HepG2 (cell line): ENCODE data around the gene SLC25A15. TPM values are rescaled to one million over a fixed set of nuclear protein-coding genes. Genes with fewer than 3 reads are reported as not detected.

Experiments used
- CBX5 ChIP-seq: sonication (generic); formaldehyde crosslinking; IDR thresholded peaks from 2 replicates; pipeline ENCODE4 v1.4.0; 2020; ENCODE audit warnings: missing genetic modification reagents, borderline replicate concordance
- CHCHD3 ChIP-seq: sonication (generic); formaldehyde crosslinking; IDR thresholded peaks from 2 replicates; pipeline ENCODE4 v1.8.0; 2022; ENCODE audit warnings: mild to moderate bottlenecking, missing genetic modification reagents, moderate library complexity
- NFE2L1 ChIP-seq: sonication (generic); formaldehyde crosslinking; IDR thresholded peaks from 2 replicates; pipeline ENCODE4 v1.4.0; 2020; ENCODE audit warnings: missing genetic modification reagents, mild to moderate bottlenecking, borderline replicate concordance
- NR3C1 ChIP-seq: sonication (generic); formaldehyde crosslinking; IDR thresholded peaks from 2 replicates; pipeline ENCODE4 v1.4.0; 2020; ENCODE audit warnings: missing genetic modification reagents
- ONECUT2 ChIP-seq: sonication (generic); formaldehyde crosslinking; IDR thresholded peaks from 2 replicates; pipeline ENCODE4 v1.4.0; 2020; ENCODE audit warnings: missing genetic modification reagents
- RARA ChIP-seq: IDR thresholded peaks from 2 replicates; pipeline ENCODE4 v1.6.1; 2016; ENCODE audit warnings: missing genetic modification reagents, missing compliant biosample characterization
- RFX1 ChIP-seq: fragments of 450-650 bp; IDR thresholded peaks from 2 replicates; pipeline ENCODE4 v1.6.1; 2017
- RFX5 ChIP-seq: IDR thresholded peaks from 2 replicates; pipeline ENCODE4 v1.6.1; 2011; ENCODE audit warnings: low read depth, low read length, improper control_type of control experiment
- TBL1XR1 ChIP-seq: fragments of 150-350 bp; IDR thresholded peaks from 2 replicates; pipeline ENCODE4 v1.6.1; 2014; ENCODE audit warnings: borderline replicate concordance, low read length; ENCODE audit not compliant: partially characterized antibody
- TP53 ChIP-seq: sonication (generic); formaldehyde crosslinking; conservative IDR thresholded peaks from 2 replicates; pipeline ENCODE4 v1.4.0; 2020; ENCODE audit warnings: missing genetic modification reagents
- ZBTB1 ChIP-seq: sonication (generic); formaldehyde crosslinking; IDR thresholded peaks from 2 replicates; pipeline ENCODE4 v1.4.0; 2020; ENCODE audit warnings: missing genetic modification reagents, borderline replicate concordance
- ZC3H4 ChIP-seq: sonication (generic); formaldehyde crosslinking; IDR thresholded peaks from 2 replicates; pipeline ENCODE4 v1.4.0; 2020; ENCODE audit warnings: missing genetic modification reagents, borderline replicate concordance
- ZFP1 ChIP-seq: IDR thresholded peaks from 2 replicates; pipeline ENCODE4 v1.6.1; 2016
- ZFP62 ChIP-seq: sonication (generic); formaldehyde crosslinking; IDR thresholded peaks from 2 replicates; pipeline ENCODE4 v1.4.0; 2020; ENCODE audit warnings: missing genetic modification reagents
- ZNF230 ChIP-seq: sonication (generic); formaldehyde crosslinking; IDR thresholded peaks from 2 replicates; pipeline ENCODE4 v1.4.0; 2020; ENCODE audit warnings: mild to moderate bottlenecking, missing genetic modification reagents
- ZNF282 ChIP-seq: fragments of 450-650 bp; IDR thresholded peaks from 2 replicates; pipeline ENCODE4 v1.6.1; 2018; ENCODE audit not compliant: partially characterized antibody
- ZNF446 ChIP-seq: sonication (generic); formaldehyde crosslinking; IDR thresholded peaks from 2 replicates; pipeline ENCODE4 v1.5.0; 2020; ENCODE audit warnings: mild to moderate bottlenecking, missing genetic modification reagents
- ZNF546 ChIP-seq: sonication (generic); formaldehyde crosslinking; conservative IDR thresholded peaks from 2 replicates; pipeline ENCODE4 v1.8.1; 2023; ENCODE audit warnings: mild to moderate bottlenecking, missing genetic modification reagents
- ZNF550 ChIP-seq: sonication (generic); formaldehyde crosslinking; IDR thresholded peaks from 2 replicates; pipeline ENCODE4 v1.4.0; 2020; ENCODE audit warnings: mild to moderate bottlenecking, missing genetic modification reagents, borderline replicate concordance
- ZNF570 ChIP-seq: sonication (generic); formaldehyde crosslinking; IDR thresholded peaks from 2 replicates; pipeline ENCODE4 v1.4.0; 2020; ENCODE audit warnings: mild to moderate bottlenecking, missing genetic modification reagents, borderline replicate concordance
- ZNF772 ChIP-seq: sonication (generic); formaldehyde crosslinking; IDR thresholded peaks from 2 replicates; pipeline ENCODE4 v1.5.0; 2020; ENCODE audit warnings: mild to moderate bottlenecking, missing genetic modification reagents
- ZNF816 ChIP-seq: sonication (generic); formaldehyde crosslinking; IDR thresholded peaks from 2 replicates; pipeline ENCODE4 v1.8.0; 2022; ENCODE audit warnings: missing genetic modification reagents, mild to moderate bottlenecking, borderline replicate concordance
- polyA plus RNA-seq, 8 experiments: library from polyadenylated mRNA; depleted of rRNA in 3 of 8; stranded (reverse) in 7 of 8; unstranded in 1 of 8; fragments of >200 nt; fragmentation: Illumina TruSeq in 4 of 8; extraction: Trizol in 4 of 8; gene quantifications; 2 replicates each; pipeline versions ENCODE4 v1.2.1 to v1.2.3, GENCODE V29; 2011 to 2016; ENCODE audit warnings: low read depth in 4 of 8, missing spikeins in 1 of 8, mixed read lengths in 1 of 8; ENCODE audit not compliant: insufficient read depth in 1 of 8
- total RNA-seq, 5 experiments: library from RNA; depleted of rRNA; stranded (reverse); fragments of >200 nt; fragmentation: Illumina TruSeq; extraction: Trizol; gene quantifications; 2 replicates each; pipeline ENCODE4 v1.2.3, GENCODE V29; 2016; ENCODE audit warnings: low read depth in 1 of 5
- TF ChIP-seq, protein P1 (sequence below): sonication (generic); formaldehyde crosslinking; IDR thresholded peaks from 2 replicates; pipeline ENCODE4 v1.4.0; 2020; ENCODE audit warnings: missing genetic modification reagents, borderline replicate concordance
- TF ChIP-seq, protein P2 (sequence below): sonication (generic); formaldehyde crosslinking; IDR thresholded peaks from 2 replicates; pipeline ENCODE4 v1.4.0; 2020; ENCODE audit warnings: low read depth, mild to moderate bottlenecking, missing genetic modification reagents

Gene SLC25A15
- total and polyA plus RNA-seq, 2 of the 13 experiments (the other 11 are each of a cell fraction or from before 2014, with no cell fraction given), result 17.3 to 39.1 TPM

DNA sequence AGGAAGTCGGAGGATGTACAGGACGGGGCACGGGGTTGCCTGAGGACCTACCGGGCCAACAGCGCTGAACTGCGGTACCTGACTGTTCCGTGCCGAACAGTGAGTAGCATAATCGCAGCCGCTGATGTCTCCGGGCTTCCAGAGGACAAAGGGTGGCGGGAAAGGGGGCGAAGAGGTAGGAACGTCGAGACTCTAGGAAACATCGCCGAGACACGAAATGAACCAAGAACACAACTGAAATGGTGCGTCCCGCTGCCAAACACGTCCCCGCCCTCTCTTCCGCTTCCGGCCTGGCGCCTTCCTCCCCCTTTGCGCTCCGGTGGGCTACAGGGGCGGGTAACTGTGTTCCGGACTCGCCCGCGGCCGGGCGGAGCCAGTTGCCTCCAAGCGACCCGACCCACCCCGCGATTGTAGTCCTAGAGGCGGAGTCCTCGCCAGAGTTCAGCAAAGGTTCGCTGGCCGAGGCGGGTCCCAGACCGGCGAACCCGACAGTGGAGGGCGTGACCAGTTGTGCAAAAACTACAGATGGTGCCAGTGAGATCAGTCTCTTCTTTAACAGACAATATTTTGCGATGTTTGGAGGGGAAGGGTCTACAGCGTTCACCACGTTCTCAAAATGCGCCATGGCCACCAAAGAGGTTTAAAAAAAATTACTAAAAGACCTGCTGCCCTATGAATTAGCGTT is 18.3 kb upstream of the SLC25A15 start, which contains the start of gene MRPS31 (continued):
- TF ChIP-seq ZNF282 (no peak), RFX1 (no peak), ONECUT2 (CRISPR knock-in tag) (no peak), ZNF546 (CRISPR knock-in tag) (no peak), ZNF570 (CRISPR knock-in tag) (no peak), ZFP62 (CRISPR knock-in tag) (no peak), CBX5 (peak; percentile 99), RFX5 (0 out of 2 replicates have a peak, but pooled peaks have one; percentile 20), TP53 (CRISPR knock-in tag) (peak; percentile 74; the same call in 1 of the 2 replicates), ZC3H4 (CRISPR knock-in tag) (peak; percentile 59; the same call in 1 of the 2 replicates), NFE2L1 (no peak), ZNF446 (no peak), ZNF550 (CRISPR knock-in tag) (peak; percentile 52; the same call in 1 of the 2 replicates), RARA (CRISPR knock-in tag) (peak; percentile 93), CHCHD3 (no peak), ZNF230 (CRISPR knock-in tag) (peak; percentile 73; the same call in 1 of the 2 replicates), ZFP1 (no peak), ZNF772 (CRISPR knock-in tag) (peak; percentile 94), ZBTB1 (CRISPR knock-in tag) (peak; percentile 17; the same call in 1 of the 2 replicates), NR3C1 (CRISPR knock-in tag) (no peak), ZNF816 (CRISPR knock-in tag) (no peak), TBL1XR1 (peak; percentile 92)
- TF ChIP-seq, protein P1, sequence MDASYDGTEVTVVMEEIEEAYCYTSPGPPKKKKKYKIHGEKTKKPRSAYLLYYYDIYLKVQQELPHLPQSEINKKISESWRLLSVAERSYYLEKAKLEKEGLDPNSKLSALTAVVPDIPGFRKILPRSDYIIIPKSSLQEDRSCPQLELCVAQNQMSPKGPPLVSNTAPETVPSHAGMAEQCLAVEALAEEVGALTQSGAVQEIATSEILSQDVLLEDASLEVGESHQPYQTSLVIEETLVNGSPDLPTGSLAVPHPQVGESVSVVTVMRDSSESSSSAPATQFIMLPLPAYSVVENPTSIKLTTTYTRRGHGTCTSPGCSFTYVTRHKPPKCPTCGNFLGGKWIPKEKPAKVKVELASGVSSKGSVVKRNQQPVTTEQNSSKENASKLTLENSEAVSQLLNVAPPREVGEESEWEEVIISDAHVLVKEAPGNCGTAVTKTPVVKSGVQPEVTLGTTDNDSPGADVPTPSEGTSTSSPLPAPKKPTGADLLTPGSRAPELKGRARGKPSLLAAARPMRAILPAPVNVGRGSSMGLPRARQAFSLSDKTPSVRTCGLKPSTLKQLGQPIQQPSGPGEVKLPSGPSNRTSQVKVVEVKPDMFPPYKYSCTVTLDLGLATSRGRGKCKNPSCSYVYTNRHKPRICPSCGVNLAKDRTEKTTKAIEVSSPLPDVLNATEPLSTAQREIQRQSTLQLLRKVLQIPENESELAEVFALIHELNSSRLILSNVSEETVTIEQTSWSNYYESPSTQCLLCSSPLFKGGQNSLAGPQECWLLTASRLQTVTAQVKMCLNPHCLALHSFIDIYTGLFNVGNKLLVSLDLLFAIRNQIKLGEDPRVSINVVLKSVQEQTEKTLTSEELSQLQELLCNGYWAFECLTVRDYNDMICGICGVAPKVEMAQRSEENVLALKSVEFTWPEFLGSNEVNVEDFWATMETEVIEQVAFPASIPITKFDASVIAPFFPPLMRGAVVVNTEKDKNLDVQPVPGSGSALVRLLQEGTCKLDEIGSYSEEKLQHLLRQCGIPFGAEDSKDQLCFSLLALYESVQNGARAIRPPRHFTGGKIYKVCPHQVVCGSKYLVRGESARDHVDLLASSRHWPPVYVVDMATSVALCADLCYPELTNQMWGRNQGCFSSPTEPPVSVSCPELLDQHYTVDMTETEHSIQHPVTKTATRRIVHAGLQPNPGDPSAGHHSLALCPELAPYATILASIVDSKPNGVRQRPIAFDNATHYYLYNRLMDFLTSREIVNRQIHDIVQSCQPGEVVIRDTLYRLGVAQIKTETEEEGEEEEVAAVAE (CRISPR knock-in tag), result peak; percentile 86
- TF ChIP-seq, protein P2, sequence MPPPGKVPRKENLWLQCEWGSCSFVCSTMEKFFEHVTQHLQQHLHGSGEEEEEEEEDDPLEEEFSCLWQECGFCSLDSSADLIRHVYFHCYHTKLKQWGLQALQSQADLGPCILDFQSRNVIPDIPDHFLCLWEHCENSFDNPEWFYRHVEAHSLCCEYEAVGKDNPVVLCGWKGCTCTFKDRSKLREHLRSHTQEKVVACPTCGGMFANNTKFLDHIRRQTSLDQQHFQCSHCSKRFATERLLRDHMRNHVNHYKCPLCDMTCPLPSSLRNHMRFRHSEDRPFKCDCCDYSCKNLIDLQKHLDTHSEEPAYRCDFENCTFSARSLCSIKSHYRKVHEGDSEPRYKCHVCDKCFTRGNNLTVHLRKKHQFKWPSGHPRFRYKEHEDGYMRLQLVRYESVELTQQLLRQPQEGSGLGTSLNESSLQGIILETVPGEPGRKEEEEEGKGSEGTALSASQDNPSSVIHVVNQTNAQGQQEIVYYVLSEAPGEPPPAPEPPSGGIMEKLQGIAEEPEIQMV (CRISPR knock-in tag), result 0 out of 2 replicates have a peak, but pooled peaks have one; percentile 70
